H1 (cell line): ENCODE data around the gene GATA1. TPM values are rescaled to one million over a fixed set of nuclear protein-coding genes. Genes with fewer than 3 reads are reported as not detected.
A peak's percentile ranks its signal among the peaks of the same experiment; 100 is the strongest.

Source experiments
- CTCF ChIA-PET: fragments of 300-600 bp; sonication (Branson Sonifier 250); formaldehyde crosslinking; loops from one replicate; lab custom pipeline; 2021; ENCODE audit not compliant: partially characterized antibody; lab: Charles Lee
- POLR2A ChIA-PET: fragments of 300-600 bp; sonication (Branson Sonifier 250); formaldehyde crosslinking; loops from one replicate; lab custom pipeline; 2021; ENCODE audit warnings: inconsistent platforms; ENCODE audit not compliant: partially characterized antibody; lab: Charles Lee
- DNase-seq, 2 experiments: peaks; one replicate each; pipeline versions ENCODE4 v3.0.0 to v3.0.0-alpha.2; 2010 to 2022; ENCODE audit warnings: low spot score in 2 of 2, low read depth in 1 of 2, mixed read lengths in 1 of 2
- FAIRE-seq: peaks from 2 replicates; lab custom pipeline; 2011; peaks lifted over from hg19 to GRCh38; lab: Jason Lieb, UNC
- H2AFZ ChIP-seq: 2 replicates; pipeline ENCODE4 v1.8.1; 2012; ENCODE audit warnings: low read length, inconsistent platforms
- H2AK5ac ChIP-seq: 2 replicates; pipeline ENCODE4 v1.6.1; 2013; ENCODE audit warnings: low read depth, low read length
- H2BK120ac ChIP-seq: replicated peaks from 2 replicates; pipeline ENCODE3; 2013; ENCODE audit warnings: low read depth, low read length, inconsistent platforms
- H2BK12ac ChIP-seq: 2 replicates; pipeline ENCODE4 v1.6.1; 2013; ENCODE audit warnings: low read depth, low read length
- H2BK15ac ChIP-seq: 2 replicates; pipeline ENCODE4 v1.6.1; 2013; ENCODE audit warnings: low read length
- H2BK20ac ChIP-seq: 2 replicates; pipeline ENCODE4 v1.6.1; 2013; ENCODE audit warnings: low read length
- H2BK5ac ChIP-seq: 2 replicates; pipeline ENCODE4 v1.6.1; 2013; ENCODE audit warnings: low read depth, low read length
- H3K14ac ChIP-seq: 2 replicates; pipeline ENCODE4 v1.6.1; 2013; ENCODE audit warnings: inconsistent platforms; ENCODE audit not compliant: insufficient read length
- H3K18ac ChIP-seq: 2 replicates; pipeline ENCODE4 v1.6.1; 2013; ENCODE audit warnings: low read length; ENCODE audit errors: extremely low read depth
- H3K23ac ChIP-seq: 2 replicates; pipeline ENCODE4 v1.6.1; 2013; ENCODE audit warnings: inconsistent platforms; ENCODE audit not compliant: insufficient read length
- H3K23me2 ChIP-seq: 2 replicates; pipeline ENCODE4 v1.6.1; 2013; ENCODE audit warnings: low read depth, low read length
- H3K27ac ChIP-seq: 2 replicates; pipeline ENCODE4 v1.6.1; 2011; ENCODE audit warnings: low read depth, low read length, inconsistent platforms
- H3K27me3 ChIP-seq, 4 experiments: replicated peaks in 1 of 4; 1 replicate in 1 of 4; 2 replicates in 3 of 4; pipeline versions ENCODE4 v1.6.1 to v1.8.1; 2011 to 2013; ENCODE audit warnings: low read length in 3 of 4, mild to moderate bottlenecking in 3 of 4, inconsistent platforms in 2 of 4, mixed read lengths in 2 of 4, moderate library complexity in 1 of 4; ENCODE audit not compliant: control insufficient read depth in 3 of 4, insufficient read depth in 3 of 4; ENCODE audit errors: extremely low read depth in 1 of 4
- H3K36me3 ChIP-seq, 4 experiments: 2 replicates each; pipeline versions ENCODE4 v1.6.1 to v1.8.1; 2011 to 2013; ENCODE audit warnings: mild to moderate bottlenecking in 4 of 4, low read length in 3 of 4, moderate library complexity in 2 of 4, control low read depth in 1 of 4, inconsistent platforms in 1 of 4; ENCODE audit not compliant: insufficient read depth in 4 of 4, control insufficient read depth in 2 of 4
- H3K4ac ChIP-seq: replicated peaks from 2 replicates; pipeline ENCODE3; 2013; ENCODE audit warnings: low read length, low read depth, mixed read lengths, inconsistent platforms; ENCODE audit not compliant: insufficient read length
- H3K4me1 ChIP-seq, 4 experiments: replicated peaks in 1 of 4; 1 replicate in 1 of 4; 2 replicates in 3 of 4; pipeline versions ENCODE4 v1.6.1 to v1.8.1; 2011 to 2013; ENCODE audit warnings: low read length in 3 of 4, inconsistent platforms in 2 of 4, mixed read lengths in 1 of 4; ENCODE audit not compliant: insufficient read depth in 4 of 4, control insufficient read depth in 3 of 4
- H3K4me2 ChIP-seq, 2 experiments: 2 replicates each; pipeline versions ENCODE4 v1.6.1 to v1.8.1; 2011 to 2013; ENCODE audit warnings: low read depth in 2 of 2, low read length in 2 of 2, control low read depth in 1 of 2, inconsistent platforms in 1 of 2, mild to moderate bottlenecking in 1 of 2; ENCODE audit not compliant: insufficient read depth in 1 of 2
- H3K4me3 ChIP-seq, 4 experiments: fragments of 200-600, 300-600 bp in 1 of 4; sonication (generic), shearing (Covaris generic), sonication (Bioruptor Twin) in 1 of 4; 2 replicates each; pipeline versions ENCODE4 v1.5.1 to v1.8.1; 2011 to 2016; ENCODE audit warnings: low read length in 4 of 4, low read depth in 3 of 4, control low read depth in 2 of 4, inconsistent platforms in 2 of 4, mild to moderate bottlenecking in 2 of 4, mixed read lengths in 1 of 4, moderate library complexity in 1 of 4; ENCODE audit not compliant: insufficient read depth in 2 of 4; ENCODE audit errors: extremely low read depth in 1 of 4
- H3K56ac ChIP-seq: replicated peaks from 2 replicates; pipeline ENCODE3; 2013; ENCODE audit warnings: low read depth, mild to moderate bottlenecking, mixed read lengths, low read length, inconsistent platforms; ENCODE audit not compliant: insufficient read length
- H3K79me1 ChIP-seq: 2 replicates; pipeline ENCODE4 v1.6.1; 2013; ENCODE audit warnings: low read depth, low read length, control low read depth
- H3K79me2 ChIP-seq, 2 experiments: 2 replicates each; pipeline versions ENCODE4 v1.6.1 to v1.8.1; 2012 to 2013; ENCODE audit warnings: low read length in 2 of 2, mild to moderate bottlenecking in 2 of 2, inconsistent platforms in 1 of 2; ENCODE audit not compliant: insufficient read depth in 2 of 2, control insufficient read depth in 1 of 2
- H3K9ac ChIP-seq, 4 experiments: replicated peaks in 1 of 4; 1 replicate in 1 of 4; 2 replicates in 3 of 4; pipeline versions ENCODE4 v1.6.1 to v1.8.1; 2011 to 2013; ENCODE audit warnings: low read depth in 3 of 4, low read length in 3 of 4, control low read depth in 2 of 4, mild to moderate bottlenecking in 2 of 4, moderate library complexity in 2 of 4, inconsistent platforms in 1 of 4; ENCODE audit errors: extremely low read depth in 1 of 4
- H3K9me3 ChIP-seq, 2 experiments: 2 replicates each; pipeline versions ENCODE4 v1.6.1 to v1.8.1; 2012 to 2013; ENCODE audit warnings: mild to moderate bottlenecking in 2 of 2, moderate library complexity in 2 of 2, control low read depth in 1 of 2, inconsistent platforms in 1 of 2, low read depth in 1 of 2, low read length in 1 of 2, mixed read lengths in 1 of 2; ENCODE audit not compliant: insufficient read depth in 2 of 2
- H4K20me1 ChIP-seq, 2 experiments: replicated peaks in 1 of 2; 2 replicates each; pipeline versions ENCODE3 to v1.8.1; 2011 to 2013; ENCODE audit warnings: inconsistent platforms in 2 of 2, low read length in 2 of 2, mild to moderate bottlenecking in 1 of 2; ENCODE audit not compliant: insufficient read depth in 2 of 2, control insufficient read depth in 1 of 2
- H4K5ac ChIP-seq: 2 replicates; pipeline ENCODE4 v1.6.1; 2013; ENCODE audit warnings: low read length, low read depth, mixed read lengths, inconsistent platforms; ENCODE audit not compliant: insufficient read length
- H4K8ac ChIP-seq: 2 replicates; pipeline ENCODE4 v1.8.0; 2013; ENCODE audit warnings: mild to moderate bottlenecking, moderate library complexity, low read length, inconsistent platforms; ENCODE audit not compliant: insufficient read depth; ENCODE audit errors: extremely low read depth
- H4K91ac ChIP-seq: replicated peaks from 2 replicates; pipeline ENCODE3; 2013; ENCODE audit warnings: low read length, mixed read lengths, inconsistent platforms; ENCODE audit not compliant: insufficient read length
- EZH2 ChIP-seq: fragments of 200-600 bp; sonication (generic); IDR thresholded peaks from 2 replicates; pipeline ENCODE4 v1.7.1; 2012; ENCODE audit warnings: low read depth, mild to moderate bottlenecking, moderate library complexity, low read length, inconsistent platforms; ENCODE audit not compliant: severe bottlenecking
- MAFK ChIP-seq: IDR thresholded peaks from 2 replicates; pipeline ENCODE4 v1.6.1; 2012; ENCODE audit warnings: low read depth, mild to moderate bottlenecking, improper control_type of control experiment, low read length
- NANOG ChIP-seq: IDR thresholded peaks from 2 replicates; pipeline ENCODE4 v1.6.1; 2011; ENCODE audit warnings: low read length, low read depth, mild to moderate bottlenecking, inconsistent platforms; ENCODE audit not compliant: insufficient read depth, poor library complexity, severe bottlenecking
- POLR2A ChIP-seq, 2 experiments: IDR thresholded peaks; 1 replicate in 1 of 2; 2 replicates in 1 of 2; pipeline ENCODE4 v1.6.1; 2011; ENCODE audit warnings: low read depth in 2 of 2, low read length in 2 of 2, mild to moderate bottlenecking in 2 of 2; ENCODE audit errors: control extremely low read depth in 1 of 2
- POU5F1 ChIP-seq: IDR thresholded peaks from 2 replicates; pipeline ENCODE4 v1.6.1; 2011; ENCODE audit warnings: low read depth, mild to moderate bottlenecking, low read length, moderate library complexity
- RFX5 ChIP-seq: IDR thresholded peaks from 2 replicates; pipeline ENCODE4 v1.6.1; 2011; ENCODE audit warnings: low read depth, low read length, improper control_type of control experiment, borderline replicate concordance
- SAP30 ChIP-seq: fragments of 300-600 bp; sonication (generic); IDR thresholded peaks from 2 replicates; pipeline ENCODE4 v1.7.1; 2012; ENCODE audit warnings: low read length, moderate library complexity, mild to moderate bottlenecking, inconsistent platforms; ENCODE audit not compliant: insufficient read depth, insufficient replicate concordance
- SIX5 ChIP-seq: IDR thresholded peaks from 2 replicates; pipeline ENCODE4 v1.6.1; 2011; ENCODE audit warnings: mild to moderate bottlenecking, low read depth, low read length
- SP4 ChIP-seq: IDR thresholded peaks from 2 replicates; pipeline ENCODE4 v1.6.1; 2012; ENCODE audit warnings: low read length, inconsistent platforms
- TBP ChIP-seq: IDR thresholded peaks from 2 replicates; pipeline ENCODE4 v1.6.1; 2011; ENCODE audit warnings: low read depth, low read length, improper control_type of control experiment
- WGBS, 2 experiments: shearing (Covaris generic) in 1 of 2; methylation state at CpG; one replicate each; pipeline versions ENCODE4 v1.1.6 to v1.1.7; 2013 to 2015; ENCODE audit warnings: low lambda C conversion rate in 2 of 2, mixed read lengths in 2 of 2, inconsistent platforms in 1 of 2, low coverage in 1 of 2, missing lambda C conversion rate in 1 of 2; ENCODE audit not compliant: insufficient replicate concordance in 2 of 2, insufficient coverage in 1 of 2, insufficient read length in 1 of 2; ENCODE audit errors: extremely low coverage in 1 of 2, missing lambda C conversion rate in 1 of 2; 5-methylcytosine and 5-hydroxymethylcytosine counted together
- polyA plus RNA-seq, 7 experiments: library from polyadenylated mRNA; depleted of rRNA in 3 of 7; stranded (reverse) in 5 of 7; unstranded in 2 of 7; fragments of >200 nt in 5 of 7; fragments of 200-250 nt in 2 of 7; gene quantifications; 1 replicate in 5 of 7; 2 replicates in 1 of 7; 4 replicates in 1 of 7; pipeline versions ENCODE4 v1.2.1 to v1.2.3, GENCODE V29; 2011 to 2013; ENCODE audit warnings: missing spikeins in 2 of 7, mixed read lengths in 2 of 7
- total RNA-seq: library from RNA; stranded (reverse); fragmentation: NEBNext Ultra II Directional; extraction: Animal tissue kit (Norgen Biotek cat#: 25700); gene quantifications from 2 replicates; pipeline ENCODE4 v1.2.1, GENCODE V29; 2021
- TF ChIP-seq, protein P1 (sequence below): IDR thresholded peaks from 2 replicates; pipeline ENCODE4 v1.6.1; 2011; ENCODE audit warnings: low read length, improper control_type of control experiment

GATA1 gene
- total and polyA plus RNA-seq, 2 of the 8 experiments (the other 6 are each of a cell fraction or from before 2014, with no cell fraction given): 0.05 TPM; not detected in 1

GRCh38 chrX:48736878-48737212, 49.5 kb upstream of the GATA1 start:
- CTCF ChIA-PET: interaction anchor here (1.2 kb wide), 1 partner anchor 61 kb away, joined by 3 read pairs; no protein-coding TSS in a partner anchor
- no peaks in the 10 kb centered on the region for H3K9me3 ChIP-seq
- H3K36me3 ChIP-seq: no peaks in the 10 kb centered on the region
- no peak overlapping the region for H3K27ac ChIP-seq
- H3K79me2 ChIP-seq: no peaks in the 10 kb centered on the region
- 0 out of 2 replicates have a peak overlapping the region, but pooled peaks have one; percentile 70 for H2AFZ ChIP-seq
- H3K79me1 ChIP-seq: no peaks in the 10 kb centered on the region
- H3K18ac ChIP-seq: no peak overlapping the region
- H2BK20ac ChIP-seq: no peak overlapping the region
- FAIRE-seq (peak; percentile 69), DNase-seq (no peak)
- POLR2A ChIA-PET: interaction anchor here (1.1 to 1.7 kb wide), 4 partner anchors 12 to 39 kb away, joined by 4 to 8 read pairs (median 4); no protein-coding TSS in a partner anchor
- H2BK15ac ChIP-seq: no peak overlapping the region
- H3K4ac ChIP-seq: no peak overlapping the region
- H4K91ac ChIP-seq: no peak overlapping the region
- peak overlapping the region in 2 of 4 experiments; percentile 31 to 91; a peak in 3 of 8 replicates for H3K4me3 ChIP-seq
- no peaks in the 10 kb centered on the region for H4K20me1 ChIP-seq
- no peak overlapping the region for H4K8ac ChIP-seq
- no peaks in the 10 kb centered on the region for H3K27me3 ChIP-seq
- H2BK12ac ChIP-seq: no peak overlapping the region
- no peak overlapping the region for H3K23ac ChIP-seq
- no peak overlapping the region for H3K56ac ChIP-seq
- peak overlapping the region; percentile 16 to 82; a peak in 3 of 4 replicates for H3K4me2 ChIP-seq
- H3K23me2 ChIP-seq: peaks cover 5% of the 10 kb centered on the region; the same call in 1 of the 2 replicates
- H2BK120ac ChIP-seq: no peak overlapping the region
- H3K9ac ChIP-seq: no peak overlapping the region
- no peak overlapping the region for H4K5ac ChIP-seq
- no peak overlapping the region for H3K14ac ChIP-seq
- 12% methylated on average over 9 of the region's 10 CpGs; no CpG with 5 or more reads in 1 of the 2 experiments for WGBS, 2 experiments
- H3K4me1 ChIP-seq: peaks cover 0 to 4% (median 0%) of the 10 kb centered on the region in 4 experiments; a peak in 1 of 7 replicates
- no peak overlapping the region for H2AK5ac ChIP-seq
- no peak overlapping the region for H2BK5ac ChIP-seq
- TF ChIP-seq NANOG: no peak
- no peak for TF ChIP-seq SP4
- no peak for TF ChIP-seq EZH2
- TF ChIP-seq SAP30: no peak
- no peak for TF ChIP-seq RFX5
- TF ChIP-seq SIX5: no peak
- TF ChIP-seq MAFK: no peak
- TF ChIP-seq POLR2A (IDR thresholded peaks at IDR 0.05; ENCODE audit: control extremely low read depth in 1 of 2, low read depth in 2 of 2, low read length in 2 of 2): no peak
- TF ChIP-seq, protein P1, sequence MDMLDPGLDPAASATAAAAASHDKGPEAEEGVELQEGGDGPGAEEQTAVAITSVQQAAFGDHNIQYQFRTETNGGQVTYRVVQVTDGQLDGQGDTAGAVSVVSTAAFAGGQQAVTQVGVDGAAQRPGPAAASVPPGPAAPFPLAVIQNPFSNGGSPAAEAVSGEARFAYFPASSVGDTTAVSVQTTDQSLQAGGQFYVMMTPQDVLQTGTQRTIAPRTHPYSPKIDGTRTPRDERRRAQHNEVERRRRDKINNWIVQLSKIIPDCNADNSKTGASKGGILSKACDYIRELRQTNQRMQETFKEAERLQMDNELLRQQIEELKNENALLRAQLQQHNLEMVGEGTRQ: no peak
- no peak for TF ChIP-seq POU5F1
- no peak for TF ChIP-seq TBP
